HEK293 (cell line): Measurements from ENCODE around the gene MAP3K14.

ENCODE experiments used
- AEBP2 ChIP-seq: fragments of 450-650 bp; formaldehyde crosslinking; IDR thresholded peaks from 2 replicates; pipeline ENCODE4 v1.5.1; 2016; ENCODE audit warnings: missing biosample characterization, missing genetic modification characterization, borderline replicate concordance
- FEZF1 ChIP-seq: fragments of 450-650 bp; formaldehyde crosslinking; IDR thresholded peaks from 2 replicates; pipeline ENCODE4 v1.5.1; 2016; ENCODE audit warnings: missing biosample characterization, missing genetic modification characterization
- GLI2 ChIP-seq: fragments of 450-650 bp; formaldehyde crosslinking; IDR thresholded peaks from 2 replicates; pipeline ENCODE4; 2017; ENCODE audit warnings: missing biosample characterization, missing genetic modification characterization, low read depth, borderline replicate concordance
- HOXD13 ChIP-seq: sonication (generic); formaldehyde crosslinking; IDR thresholded peaks from 2 replicates; pipeline ENCODE4 v1.8.0; 2022; ENCODE audit warnings: missing genetic modification reagents, borderline replicate concordance
- INSM2 ChIP-seq: fragments of 450-650 bp; formaldehyde crosslinking; IDR thresholded peaks from 2 replicates; pipeline ENCODE4 v1.5.1; 2016; ENCODE audit warnings: missing biosample characterization, missing genetic modification characterization
- MZF1 ChIP-seq: fragments of 450-650 bp; formaldehyde crosslinking; IDR thresholded peaks from 2 replicates; pipeline ENCODE4 v1.5.1; 2017; ENCODE audit warnings: missing biosample characterization, missing genetic modification characterization, borderline replicate concordance
- PATZ1 ChIP-seq: fragments of 450-650 bp; formaldehyde crosslinking; IDR thresholded peaks from 2 replicates; pipeline ENCODE4 v1.5.1; 2016; ENCODE audit warnings: missing biosample characterization, missing genetic modification characterization
- PRDM2 ChIP-seq: fragments of 450-650 bp; formaldehyde crosslinking; IDR thresholded peaks from 2 replicates; pipeline ENCODE4 v1.5.1; 2016; ENCODE audit warnings: missing biosample characterization, missing genetic modification characterization, borderline replicate concordance
- TCF7L2 ChIP-seq: IDR thresholded peaks from 2 replicates; pipeline ENCODE4 v1.6.1; 2011; ENCODE audit warnings: low read depth, mild to moderate bottlenecking, inconsistent platforms, low read length, moderate library complexity, borderline replicate concordance
- ZBTB11 ChIP-seq: fragments of 450-650 bp; formaldehyde crosslinking; conservative IDR thresholded peaks from 2 replicates; pipeline ENCODE4 v1.5.1; 2016; ENCODE audit warnings: low read depth, missing biosample characterization, missing genetic modification characterization
- ZBTB6 ChIP-seq: fragments of 450-650 bp; formaldehyde crosslinking; IDR thresholded peaks from 2 replicates; pipeline ENCODE4 v1.5.1; 2017; ENCODE audit warnings: missing biosample characterization, missing genetic modification characterization
- ZNF16 ChIP-seq: fragments of 450-650 bp; formaldehyde crosslinking; IDR thresholded peaks from 2 replicates; pipeline ENCODE4 v1.5.1; 2016; ENCODE audit warnings: low read depth, missing biosample characterization, missing genetic modification characterization
- ZNF211 ChIP-seq: fragments of 450-650 bp; formaldehyde crosslinking; IDR thresholded peaks from 2 replicates; pipeline ENCODE4 v1.5.1; 2016; ENCODE audit warnings: low read depth, missing biosample characterization, missing genetic modification characterization
- ZNF501 ChIP-seq: fragments of 450-650 bp; formaldehyde crosslinking; IDR thresholded peaks from 2 replicates; pipeline ENCODE4 v1.5.1; 2016; ENCODE audit warnings: missing biosample characterization, missing genetic modification characterization
- ZNF518A ChIP-seq: fragments of 450-650 bp; formaldehyde crosslinking; conservative IDR thresholded peaks from 2 replicates; pipeline ENCODE4 v1.5.1; 2016; ENCODE audit warnings: low read depth, missing biosample characterization, missing genetic modification characterization
- ZNF660 ChIP-seq: fragments of 450-650 bp; IDR thresholded peaks from 2 replicates; pipeline ENCODE4 v1.5.1; 2018; ENCODE audit warnings: missing biosample characterization, mild to moderate bottlenecking, missing genetic modification characterization

Gene MAP3K14

GRCh38 chr17:45307290-45308015 is 9.4 kb downstream of the MAP3K14 start (continued):
- peak; percentile 59 for TF ChIP-seq PATZ1 (tag by site-specific recombination)
- peak; percentile 73; the same call in 1 of the 2 replicates for TF ChIP-seq ZNF660 (tag by site-specific recombination)
- TF ChIP-seq ZNF211 (tag by site-specific recombination) = no peak
- no peak for TF ChIP-seq ZNF501 (tag by site-specific recombination)
- TF ChIP-seq INSM2 (tag by site-specific recombination) = peak; percentile 22; the same call in 1 of the 2 replicates
- no peak for TF ChIP-seq AEBP2 (tag by site-specific recombination)
- TF ChIP-seq ZNF16 = no peak
- no peak for TF ChIP-seq MZF1
- TF ChIP-seq HOXD13 (CRISPR knock-in tag) = no peak
- TF ChIP-seq PRDM2 = no peak
- TF ChIP-seq ZBTB6 = no peak
- no peak for TF ChIP-seq ZNF518A
- TF ChIP-seq FEZF1 = peak; percentile 53; the same call in 1 of the 2 replicates
- no peak for TF ChIP-seq GLI2 (tag by site-specific recombination)
- TF ChIP-seq TCF7L2 = no peak
- no peak for TF ChIP-seq ZBTB11 (tag by site-specific recombination)
